Mononuclear cell (primary cell): Measurements from ENCODE around the gene SCO2. TPM values are rescaled to one million over a fixed set of nuclear protein-coding genes. Genes with fewer than 3 reads are reported as not detected.

Experiments
- H3K27me3 ChIP-seq: 2 replicates; pipeline ENCODE4 v1.6.0; 2011; ENCODE audit warnings: low read length, control low read depth; ENCODE audit not compliant: insufficient read depth
- H3K4me1 ChIP-seq: 2 replicates; pipeline ENCODE4 v1.5.1; 2011; ENCODE audit warnings: mild to moderate bottlenecking, low read length, control low read depth; ENCODE audit not compliant: insufficient read depth
- H3K4me3 ChIP-seq: 2 replicates; pipeline ENCODE4 v1.5.1; 2011; ENCODE audit warnings: mild to moderate bottlenecking, low read length, moderate library complexity
- H3K9me3 ChIP-seq: 2 replicates; pipeline ENCODE4 v1.5.1; 2011; ENCODE audit warnings: low read depth, mild to moderate bottlenecking, control low read depth, low read length
- total RNA-seq: library from RNA; depleted of rRNA; stranded (reverse); fragments of >200 nt; gene quantifications from one replicate; pipeline ENCODE4 v1.2.3, GENCODE V29; 2012

Gene SCO2
- total RNA-seq, 1 donor = 33.8 TPM

- Histone ChIP-seq H3K9me3 (no peaks in the 10 kb centered on the region), H3K27me3 (no peaks in the 10 kb centered on the region), H3K4me1 (peaks cover 25% of the 10 kb centered on the region), H3K4me3 (peak overlapping the region; percentile 72)
These were observed 18.6 kb downstream of the SCO2 start for GRCh38 chr22:50506611-50507420.

GRCh38 chr22:50505776-50506610 lies 19.4 kb downstream of the SCO2 start:
- Histone ChIP-seq H3K4me3 (no peak overlapping the region), H3K9me3 (no peaks in the 10 kb centered on the region), H3K4me1 (peaks cover 25% of the 10 kb centered on the region), H3K27me3 (no peaks in the 10 kb centered on the region)

GRCh38 chr22:50505276-50505775 lies 20.1 kb downstream of the SCO2 start:
- Histone ChIP-seq H3K4me3 (no peak overlapping the region), H3K27me3 (no peaks in the 10 kb centered on the region), H3K9me3 (no peaks in the 10 kb centered on the region), H3K4me1 (peaks cover 25% of the 10 kb centered on the region)

- Histone ChIP-seq H3K4me3 (no peak overlapping the region), H3K4me1 (peaks cover 24% of the 10 kb centered on the region), H3K9me3 (no peaks in the 10 kb centered on the region), H3K27me3 (no peaks in the 10 kb centered on the region)
These were observed 20.8 kb downstream of the SCO2 start for GRCh38 chr22:50504369-50505211.

- H3K9me3 ChIP-seq = no peaks in the 10 kb centered on the region
- H3K4me1 ChIP-seq = peaks cover 14% of the 10 kb centered on the region
- no peak overlapping the region for H3K4me3 ChIP-seq
- H3K27me3 ChIP-seq = no peaks in the 10 kb centered on the region
These were observed 21.8 kb downstream of the SCO2 start for GRCh38 chr22:50503475-50504145.

- H3K9me3 ChIP-seq = no peaks in the 10 kb centered on the region
- H3K4me1 ChIP-seq = peaks cover 16% of the 10 kb centered on the region
- no peak overlapping the region for H3K4me3 ChIP-seq
- H3K27me3 ChIP-seq = no peaks in the 10 kb centered on the region
These were observed 22.5 kb downstream of the SCO2 start for GRCh38 chr22:50502628-50503474.

- H3K27me3 ChIP-seq = no peaks in the 10 kb centered on the region
- H3K9me3 ChIP-seq = no peaks in the 10 kb centered on the region
- no peak overlapping the region for H3K4me3 ChIP-seq
- H3K4me1 ChIP-seq = peaks cover 15% of the 10 kb centered on the region
These were observed 23.3 kb downstream of the SCO2 start for GRCh38 chr22:50502096-50502495.

- no peak overlapping the region for H3K4me3 ChIP-seq
- no peaks in the 10 kb centered on the region for H3K9me3 ChIP-seq
- peaks cover 4% of the 10 kb centered on the region for H3K4me1 ChIP-seq
- H3K27me3 ChIP-seq = no peaks in the 10 kb centered on the region
These were observed 24.9 kb downstream of the SCO2 start for GRCh38 chr22:50500452-50500851.

GRCh38 chr22:50498322-50498890 lies 27.0 kb downstream of the SCO2 start:
- H3K9me3 ChIP-seq = no peaks in the 10 kb centered on the region
- H3K4me1 ChIP-seq = peaks cover 4% of the 10 kb centered on the region
- H3K4me3 ChIP-seq = no peak overlapping the region
- H3K27me3 ChIP-seq = no peaks in the 10 kb centered on the region

GRCh38 chr22:50497093-50497492 lies 28.3 kb downstream of the SCO2 start:
- no peak overlapping the region for H3K4me3 ChIP-seq
- H3K4me1 ChIP-seq = peaks cover 4% of the 10 kb centered on the region
- H3K9me3 ChIP-seq = no peaks in the 10 kb centered on the region
- H3K27me3 ChIP-seq = no peaks in the 10 kb centered on the region

GRCh38 chr22:50490531-50491308 lies 34.7 kb downstream of the SCO2 start:
- Histone ChIP-seq H3K4me1 (peaks cover 7% of the 10 kb centered on the region), H3K9me3 (no peaks in the 10 kb centered on the region), H3K4me3 (no peak overlapping the region), H3K27me3 (no peaks in the 10 kb centered on the region)

- H3K9me3 ChIP-seq = no peaks in the 10 kb centered on the region
- no peak overlapping the region for H3K4me3 ChIP-seq
- peaks cover 7% of the 10 kb centered on the region for H3K4me1 ChIP-seq
- H3K27me3 ChIP-seq = no peaks in the 10 kb centered on the region
These were observed 35.8 kb downstream of the SCO2 start for GRCh38 chr22:50489363-50490243.
